OCI-M2 (cell line): ENCODE results near the gene GABRB1.
"Not testable (repeated sequence)": the region's sequence is repeated elsewhere in the genome, so short reads cannot be mapped to it uniquely, and the experiment has no call there.

Experiments used
- DNase-seq: peaks from one replicate; lab custom pipeline; 2025; ENCODE audit not compliant: unreplicated experiment; lab: John Stamatoyannopoulos, UW

GABRB1 gene

GRCh38 chr4:47278631-47279030 lies 247.3 kb downstream of the GABRB1 start:
- DNase-seq: no peak

- DNase-seq: no peak
These were observed 256.4 kb downstream of the GABRB1 start for GRCh38 chr4:47287735-47288134.

- DNase-seq: no peak
These were observed 258.4 kb downstream of the GABRB1 start for GRCh38 chr4:47289805-47290204.

- not testable (repeated sequence) for DNase-seq
These were observed 259.5 kb downstream of the GABRB1 start for GRCh38 chr4:47290873-47291272.

- DNase-seq: no peak
These were observed 277.8 kb downstream of the GABRB1 start for GRCh38 chr4:47309165-47309564.

GRCh38 chr4:47312170-47312569 lies 280.8 kb downstream of the GABRB1 start:
- DNase-seq: no peak

GRCh38 chr4:47313384-47313783 lies 282.0 kb downstream of the GABRB1 start:
- DNase-seq: no peak

GRCh38 chr4:47315346-47315745 lies 284.0 kb downstream of the GABRB1 start:
- no peak for DNase-seq

GRCh38 chr4:47326025-47326424 lies 294.7 kb downstream of the GABRB1 start:
- no peak for DNase-seq

- no peak for DNase-seq
These were observed 299.5 kb downstream of the GABRB1 start for GRCh38 chr4:47330866-47331265.

GRCh38 chr4:47334652-47335051 lies 303.3 kb downstream of the GABRB1 start:
- no peak for DNase-seq

- DNase-seq: no peak
These were observed 306.5 kb downstream of the GABRB1 start for GRCh38 chr4:47337893-47338292.

- no peak for DNase-seq
These were observed 309.5 kb downstream of the GABRB1 start for GRCh38 chr4:47340914-47341313.

GRCh38 chr4:47342796-47343195 lies 311.4 kb downstream of the GABRB1 start:
- DNase-seq: no peak

- DNase-seq: no peak
These were observed 318.0 kb downstream of the GABRB1 start for GRCh38 chr4:47349326-47349725.

- no peak for DNase-seq
These were observed 324.2 kb downstream of the GABRB1 start for GRCh38 chr4:47355568-47355967.

- no peak for DNase-seq
These were observed 328.5 kb downstream of the GABRB1 start for GRCh38 chr4:47359891-47360290.

- no peak for DNase-seq
These were observed 336.4 kb downstream of the GABRB1 start for GRCh38 chr4:47367761-47368160.

GRCh38 chr4:47368211-47368610 lies 336.8 kb downstream of the GABRB1 start:
- no peak for DNase-seq

GRCh38 chr4:47372561-47372960 lies 341.2 kb downstream of the GABRB1 start:
- DNase-seq: no peak

- DNase-seq: no peak
These were observed 341.8 kb downstream of the GABRB1 start for GRCh38 chr4:47373174-47373573.

- no peak for DNase-seq
These were observed 342.3 kb downstream of the GABRB1 start for GRCh38 chr4:47373709-47374108.

GRCh38 chr4:47374477-47374876 lies 343.1 kb downstream of the GABRB1 start:
- no peak for DNase-seq

GRCh38 chr4:47378021-47378530 lies 346.7 kb downstream of the GABRB1 start:
- not testable (repeated sequence) for DNase-seq
